Liver (tissue), 9 donors: ENCODE measurements around the gene TOP2A. TPM values are rescaled to one million over a fixed set of nuclear protein-coding genes. Genes with fewer than 3 reads are reported as not detected.
A peak's percentile ranks its signal among the peaks of the same experiment; 100 is the strongest.

Source experiments
- DNase-seq: peaks from one replicate; pipeline ENCODE4 v3.0.0-alpha.2; 2017; ENCODE audit warnings: low spot score
- H3K27ac ChIP-seq, 2 donors: one replicate each; pipeline ENCODE4 v1.7.0; 2013; ENCODE audit warnings: inconsistent platforms in 2 of 2, low read length in 2 of 2, control low read depth in 1 of 2, low read depth in 1 of 2, mild to moderate bottlenecking in 1 of 2
- H3K27me3 ChIP-seq, 4 donors: one replicate each; pipeline versions ENCODE4 v1.6.1 to v1.7.0; 2013; ENCODE audit warnings: low read length in 3 of 4, inconsistent platforms in 1 of 4, mild to moderate bottlenecking in 1 of 4, moderate library complexity in 1 of 4; ENCODE audit not compliant: control insufficient read depth in 4 of 4, insufficient read depth in 4 of 4
- H3K36me3 ChIP-seq, 4 donors: one replicate each; pipeline versions ENCODE4 v1.6.1 to v1.7.0; 2013; ENCODE audit warnings: low read length in 3 of 4, mild to moderate bottlenecking in 3 of 4, low read depth in 1 of 4, moderate library complexity in 1 of 4; ENCODE audit not compliant: control insufficient read depth in 4 of 4, insufficient read depth in 3 of 4
- H3K4me1 ChIP-seq, 4 donors: one replicate each; pipeline versions ENCODE4 v1.6.1 to v1.7.0; 2013; ENCODE audit warnings: low read length in 3 of 4, mild to moderate bottlenecking in 3 of 4, moderate library complexity in 1 of 4; ENCODE audit not compliant: control insufficient read depth in 4 of 4, insufficient read depth in 4 of 4
- H3K4me3 ChIP-seq, 3 donors: one replicate each; pipeline versions ENCODE4 v1.6.1 to v1.7.0; 2013; ENCODE audit warnings: low read length in 3 of 3, control low read depth in 1 of 3, low read depth in 1 of 3, mild to moderate bottlenecking in 1 of 3
- H3K9ac ChIP-seq, 2 donors: one replicate each; pipeline ENCODE4 v1.7.0; 2013; ENCODE audit warnings: low read length in 2 of 2, mild to moderate bottlenecking in 2 of 2, moderate library complexity in 2 of 2, control low read depth in 1 of 2, low read depth in 1 of 2
- H3K9me3 ChIP-seq, 4 donors: one replicate each; pipeline versions ENCODE4 v1.6.1 to v1.7.0; 2013; ENCODE audit warnings: low read length in 3 of 4; ENCODE audit not compliant: control insufficient read depth in 4 of 4
- ATF3 ChIP-seq: IDR thresholded peaks from 2 replicates; pipeline ENCODE4 v1.6.1; 2016; ENCODE audit warnings: antibody characterized with exemption
- CTCF ChIP-seq: fragments of 150-350 bp; IDR thresholded peaks from 2 replicates; pipeline ENCODE4 v1.5.1; 2017; ENCODE audit warnings: improper control_type of control experiment, low read depth, low read length; ENCODE audit not compliant: missing input control
- EGR1 ChIP-seq, 2 donors: IDR thresholded peaks; 2 replicates each; pipeline ENCODE4 v1.6.1; 2016 to 2018; ENCODE audit warnings: antibody characterized with exemption in 2 of 2, low read depth in 2 of 2
- FOXA1 ChIP-seq: IDR thresholded peaks from 2 replicates; pipeline ENCODE4 v1.6.1; 2016; ENCODE audit warnings: antibody characterized with exemption
- FOXA2 ChIP-seq: IDR thresholded peaks from 2 replicates; pipeline ENCODE4 v1.6.1; 2016; ENCODE audit warnings: antibody characterized with exemption
- GABPA ChIP-seq, 2 donors: IDR thresholded peaks in 1 of 2; conservative IDR thresholded peaks in 1 of 2; 2 replicates each; pipeline ENCODE4 v1.6.1; 2016; ENCODE audit warnings: antibody characterized with exemption in 2 of 2, mild to moderate bottlenecking in 1 of 2, moderate library complexity in 1 of 2
- HNF4A ChIP-seq, 2 donors: conservative IDR thresholded peaks; 2 replicates each; pipeline ENCODE4 v1.6.1; 2016; ENCODE audit warnings: antibody characterized with exemption in 2 of 2, mild to moderate bottlenecking in 2 of 2
- HNF4G ChIP-seq: IDR thresholded peaks from 2 replicates; pipeline ENCODE4 v1.6.1; 2016; ENCODE audit warnings: antibody characterized with exemption
- JUND ChIP-seq, 2 donors: IDR thresholded peaks; 2 replicates each; pipeline ENCODE4 v1.6.1; 2016; ENCODE audit warnings: antibody characterized with exemption in 2 of 2
- MAX ChIP-seq: IDR thresholded peaks from 2 replicates; pipeline ENCODE4 v1.6.1; 2016; ENCODE audit warnings: antibody characterized with exemption
- NR2F2 ChIP-seq: IDR thresholded peaks from 2 replicates; pipeline ENCODE4 v1.6.1; 2016; ENCODE audit warnings: antibody characterized with exemption
- RAD21 ChIP-seq, 2 donors: IDR thresholded peaks; 2 replicates each; pipeline ENCODE4 v1.6.1; 2016; ENCODE audit warnings: antibody characterized with exemption in 2 of 2, mild to moderate bottlenecking in 2 of 2
- RXRA ChIP-seq, 2 donors: IDR thresholded peaks; 2 replicates each; pipeline ENCODE4 v1.6.1; 2017 to 2018; ENCODE audit warnings: antibody characterized with exemption in 2 of 2, mild to moderate bottlenecking in 1 of 2
- SP1 ChIP-seq: IDR thresholded peaks from 2 replicates; pipeline ENCODE4 v1.6.1; 2018; ENCODE audit warnings: antibody characterized with exemption, mild to moderate bottlenecking
- TAF1 ChIP-seq: conservative IDR thresholded peaks from 2 replicates; pipeline ENCODE4 v1.6.1; 2016; ENCODE audit warnings: antibody characterized with exemption, mild to moderate bottlenecking
- YY1 ChIP-seq: IDR thresholded peaks from 2 replicates; pipeline ENCODE4 v1.6.1; 2016; ENCODE audit warnings: antibody characterized with exemption, mild to moderate bottlenecking
- WGBS: extraction: QIAGEN DNeasy Blood & Tissue Kit; methylation state at CpG from one replicate; pipeline ENCODE4 v1.1.7; 2013; 5-methylcytosine and 5-hydroxymethylcytosine counted together
- polyA plus RNA-seq, 2 donors: library from polyadenylated mRNA; stranded (reverse) in 1 of 2; unstranded in 1 of 2; fragments of 200-250 nt in 1 of 2; fragments of >200 nt in 1 of 2; fragmentation: Nextera tagmentation in 1 of 2; extraction: Ambion mirVana in 1 of 2; gene quantifications; one replicate each; pipeline versions ENCODE4 v1.2.1 to v1.2.3, GENCODE V29; 2013 to 2015
- total RNA-seq, 2 donors: library from RNA; depleted of rRNA; stranded (reverse); fragments of >200 nt; gene quantifications; one replicate each; pipeline ENCODE4 v1.2.3, GENCODE V29; 2014
- TF ChIP-seq, protein P1 (sequence below): IDR thresholded peaks from 2 replicates; pipeline ENCODE4 v1.6.1; 2016; ENCODE audit warnings: antibody characterized with exemption, mild to moderate bottlenecking
- TF ChIP-seq, protein P2 (sequence below): IDR thresholded peaks from 2 replicates; pipeline ENCODE4 v1.6.1; 2016; ENCODE audit warnings: antibody characterized with exemption
- donor health status: healthy.
- donor health status: healthy.
- donor health status: healthy.
- donor health status: healthy.
- donor health status: healthy.

Gene TOP2A
- total RNA-seq: 100 to 1,000 TPM in 1 of 2 donors, under 1 TPM in 1; 0.08 to 102 TPM
- polyA plus RNA-seq: 1 to 10 TPM; 1.9 to 5.2 TPM

GRCh38 chr17:40417609-40418427 lies at the start of gene TOP2A:
Gene TOP2A, minus strand, starts transcription at chr17:40417896. Its CDS starts 105 bp downstream, at chr17:40417791.
- TF ChIP-seq HNF4A (conservative IDR thresholded peaks at IDR 0.05): no peak
- no peak for TF ChIP-seq FOXA2
- no peak for TF ChIP-seq RAD21 (IDR thresholded peaks at IDR 0.05)
- TF ChIP-seq CTCF: no peak
- no peak for TF ChIP-seq FOXA1
- TF ChIP-seq SP1: peak; percentile 100
- TF ChIP-seq, protein P1, sequence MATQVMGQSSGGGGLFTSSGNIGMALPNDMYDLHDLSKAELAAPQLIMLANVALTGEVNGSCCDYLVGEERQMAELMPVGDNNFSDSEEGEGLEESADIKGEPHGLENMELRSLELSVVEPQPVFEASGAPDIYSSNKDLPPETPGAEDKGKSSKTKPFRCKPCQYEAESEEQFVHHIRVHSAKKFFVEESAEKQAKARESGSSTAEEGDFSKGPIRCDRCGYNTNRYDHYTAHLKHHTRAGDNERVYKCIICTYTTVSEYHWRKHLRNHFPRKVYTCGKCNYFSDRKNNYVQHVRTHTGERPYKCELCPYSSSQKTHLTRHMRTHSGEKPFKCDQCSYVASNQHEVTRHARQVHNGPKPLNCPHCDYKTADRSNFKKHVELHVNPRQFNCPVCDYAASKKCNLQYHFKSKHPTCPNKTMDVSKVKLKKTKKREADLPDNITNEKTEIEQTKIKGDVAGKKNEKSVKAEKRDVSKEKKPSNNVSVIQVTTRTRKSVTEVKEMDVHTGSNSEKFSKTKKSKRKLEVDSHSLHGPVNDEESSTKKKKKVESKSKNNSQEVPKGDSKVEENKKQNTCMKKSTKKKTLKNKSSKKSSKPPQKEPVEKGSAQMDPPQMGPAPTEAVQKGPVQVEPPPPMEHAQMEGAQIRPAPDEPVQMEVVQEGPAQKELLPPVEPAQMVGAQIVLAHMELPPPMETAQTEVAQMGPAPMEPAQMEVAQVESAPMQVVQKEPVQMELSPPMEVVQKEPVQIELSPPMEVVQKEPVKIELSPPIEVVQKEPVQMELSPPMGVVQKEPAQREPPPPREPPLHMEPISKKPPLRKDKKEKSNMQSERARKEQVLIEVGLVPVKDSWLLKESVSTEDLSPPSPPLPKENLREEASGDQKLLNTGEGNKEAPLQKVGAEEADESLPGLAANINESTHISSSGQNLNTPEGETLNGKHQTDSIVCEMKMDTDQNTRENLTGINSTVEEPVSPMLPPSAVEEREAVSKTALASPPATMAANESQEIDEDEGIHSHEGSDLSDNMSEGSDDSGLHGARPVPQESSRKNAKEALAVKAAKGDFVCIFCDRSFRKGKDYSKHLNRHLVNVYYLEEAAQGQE: no peak
- TF ChIP-seq EGR1 (IDR thresholded peaks at IDR 0.05; ENCODE audit: low read depth in 2 of 2): no peak
- TF ChIP-seq RXRA (IDR thresholded peaks at IDR 0.05): peak; percentile 50 to 62
- TF ChIP-seq MAX: no peak
- TF ChIP-seq, protein P2, sequence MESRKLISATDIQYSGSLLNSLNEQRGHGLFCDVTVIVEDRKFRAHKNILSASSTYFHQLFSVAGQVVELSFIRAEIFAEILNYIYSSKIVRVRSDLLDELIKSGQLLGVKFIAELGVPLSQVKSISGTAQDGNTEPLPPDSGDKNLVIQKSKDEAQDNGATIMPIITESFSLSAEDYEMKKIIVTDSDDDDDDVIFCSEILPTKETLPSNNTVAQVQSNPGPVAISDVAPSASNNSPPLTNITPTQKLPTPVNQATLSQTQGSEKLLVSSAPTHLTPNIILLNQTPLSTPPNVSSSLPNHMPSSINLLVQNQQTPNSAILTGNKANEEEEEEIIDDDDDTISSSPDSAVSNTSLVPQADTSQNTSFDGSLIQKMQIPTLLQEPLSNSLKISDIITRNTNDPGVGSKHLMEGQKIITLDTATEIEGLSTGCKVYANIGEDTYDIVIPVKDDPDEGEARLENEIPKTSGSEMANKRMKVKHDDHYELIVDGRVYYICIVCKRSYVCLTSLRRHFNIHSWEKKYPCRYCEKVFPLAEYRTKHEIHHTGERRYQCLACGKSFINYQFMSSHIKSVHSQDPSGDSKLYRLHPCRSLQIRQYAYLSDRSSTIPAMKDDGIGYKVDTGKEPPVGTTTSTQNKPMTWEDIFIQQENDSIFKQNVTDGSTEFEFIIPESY: peak; percentile 89
- TF ChIP-seq JUND (IDR thresholded peaks at IDR 0.05): peak in 1 of 2 donors; percentile 27
- peak; percentile 20 for TF ChIP-seq YY1
- TF ChIP-seq NR2F2: no peak
- TF ChIP-seq ATF3: no peak
- no peak for TF ChIP-seq HNF4G
- TF ChIP-seq TAF1: no peak
- peak in 1 of 2 donors; percentile 63 for TF ChIP-seq GABPA (IDR thresholded peaks at IDR 0.05 in 1 of 2, conservative IDR thresholded peaks at IDR 0.05 in 1 of 2)
- peaks cover 1 to 14% (median 8%) of the 10 kb centered on the region in 4 donors for H3K4me1 ChIP-seq
- H3K9ac ChIP-seq: peak within 1 kb of the TSS in 1 of 2 donors; percentile 55
- under 1% methylated on average over 49 of the region's 49 CpGs for WGBS
- H3K27me3 ChIP-seq: no peaks in the 10 kb centered on the region
- DNase-seq: peak; percentile 99
- H3K4me3 ChIP-seq: peak within 1 kb of the TSS; percentile 51 to 66 (median 57)
- peak within 1 kb of the TSS in 1 of 2 donors; percentile 14 for H3K27ac ChIP-seq
- H3K36me3 ChIP-seq: no peaks in the 10 kb centered on the region
- no peaks in the 10 kb centered on the region for H3K9me3 ChIP-seq
